Kidney (tissue), 14 donors: Measurements from ENCODE around the gene ELOVL1. TPM values are rescaled to one million over a fixed set of nuclear protein-coding genes. Genes with fewer than 3 reads are reported as not detected.

Experiments
- DNase-seq, 5 donors: peaks; one replicate each; pipeline ENCODE4 v3.0.0-alpha.2; 2013 to 2020
- FAIRE-seq: peaks from 2 replicates; lab custom pipeline; 2012; peaks lifted over from hg19 to GRCh38; lab: Jason Lieb, UNC
- H3K27ac ChIP-seq, 2 donors: one replicate each; pipeline ENCODE4 v1.7.0; 2013; ENCODE audit warnings: low read depth in 2 of 2, low read length in 2 of 2, inconsistent platforms in 1 of 2
- H3K27me3 ChIP-seq: one replicate; pipeline ENCODE4 v1.7.1; 2013; ENCODE audit warnings: low read length, inconsistent platforms; ENCODE audit not compliant: control insufficient read depth, insufficient read depth
- H3K36me3 ChIP-seq, 3 donors: one replicate each; pipeline versions ENCODE4 v1.7.0 to v1.7.1; 2013; ENCODE audit warnings: low read length in 3 of 3, control low read depth in 1 of 3, inconsistent platforms in 1 of 3; ENCODE audit not compliant: insufficient read depth in 3 of 3, control insufficient read depth in 2 of 3
- H3K4me1 ChIP-seq, 3 donors: one replicate each; pipeline versions ENCODE4 v1.7.0 to v1.7.1; 2013; ENCODE audit warnings: low read length in 3 of 3, inconsistent platforms in 1 of 3, low read depth in 1 of 3; ENCODE audit not compliant: control insufficient read depth in 2 of 3, insufficient read depth in 2 of 3
- H3K4me3 ChIP-seq, 3 donors: one replicate each; pipeline versions ENCODE4 v1.7.0 to v1.8.1; 2013; ENCODE audit warnings: low read length in 3 of 3, control low read depth in 1 of 3, inconsistent platforms in 1 of 3
- H3K9ac ChIP-seq, 3 donors: one replicate each; pipeline versions ENCODE4 v1.7.0 to v1.7.1; 2013; ENCODE audit warnings: low read length in 3 of 3, control low read depth in 1 of 3, inconsistent platforms in 1 of 3
- H3K9me3 ChIP-seq, 3 donors: one replicate each; pipeline versions ENCODE4 v1.7.0 to v1.7.1; 2013; ENCODE audit warnings: low read length in 3 of 3, control low read depth in 1 of 3, inconsistent platforms in 1 of 3; ENCODE audit not compliant: control insufficient read depth in 2 of 3, insufficient read depth in 1 of 3
- CTCF ChIP-seq: IDR thresholded peaks from 3 replicates; pipeline ENCODE4 v1.5.1; 2012; ENCODE audit warnings: mild to moderate bottlenecking, moderate library complexity, borderline replicate concordance; ENCODE audit not compliant: insufficient read depth; ENCODE audit errors: extremely low read depth
- intact Hi-C: fragments of 100-400 bp; cut with DNase I; formaldehyde crosslinking; loops from one replicate; pipeline ENCODE4 v1.11.1; 2022
- polyA plus RNA-seq: library from polyadenylated mRNA; stranded (reverse); fragments of 350-450 nt; fragmentation: Illumina TruSeq; extraction: RNeasy Lipid Tissue Mini Kit (QIAGEN cat#74804); gene quantifications from one replicate; pipeline ENCODE4 v1.2.3, GENCODE V29; 2014; ENCODE audit warnings: low read depth, low replicate concordance; ENCODE audit not compliant: insufficient read depth
- total RNA-seq: library from RNA; stranded (reverse); fragmentation: NEBNext Ultra II Directional; extraction: Animal tissue kit (Norgen Biotek cat#: 25700); gene quantifications from one replicate; pipeline ENCODE4 v1.2.1, GENCODE V29; 2021
- donor health status: control.
- donor health status: control.
- donor health status: control.
- donor health status: control.
- donor health status: control.
- donor health status: DM: yes; HTN: yes; CAD: no.
- donor health status: Normal renal cell carcinoma (clear cell type).

ELOVL1 gene
- total and polyA plus RNA-seq, 2 donors from 2014 or later = 85.1 to 86.0 TPM

- TF ChIP-seq CTCF = no peak
- H3K4me1 ChIP-seq = peaks cover 0 to 5% (median 0%) of the 10 kb centered on the region in 3 donors
- peak in 1 of 5 donors; percentile 27 for DNase-seq
- no peaks in the 10 kb centered on the region for H3K9me3 ChIP-seq
- FAIRE-seq = no peak
- H3K36me3 ChIP-seq = no peaks in the 10 kb centered on the region
- no peak overlapping the region for H3K9ac ChIP-seq
- intact Hi-C loops = no loop called here
- H3K27me3 ChIP-seq = no peaks in the 10 kb centered on the region
- H3K4me3 ChIP-seq = no peak overlapping the region
- H3K27ac ChIP-seq = no peak overlapping the region
Observed at GRCh38 chr1:43316738-43317520, 50.9 kb downstream of the ELOVL1 start.

GRCh38 chr1:43315963-43316737 lies 51.7 kb downstream of the ELOVL1 start:
- Histone ChIP-seq H3K4me3 (no peak overlapping the region), H3K36me3 (no peaks in the 10 kb centered on the region), H3K27ac (no peak overlapping the region), H3K9ac (no peak overlapping the region), H3K27me3 (no peaks in the 10 kb centered on the region), H3K9me3 (no peaks in the 10 kb centered on the region), H3K4me1 (peaks cover 0 to 5% (median 0%) of the 10 kb centered on the region in 3 donors)
- no peak for TF ChIP-seq CTCF
- FAIRE-seq (no peak), DNase-seq (peak in 1 of 5 donors; percentile 16)
- intact Hi-C loops = no loop called here

- Histone ChIP-seq H3K27me3 (no peaks in the 10 kb centered on the region), H3K9me3 (no peaks in the 10 kb centered on the region), H3K9ac (no peak overlapping the region), H3K36me3 (no peaks in the 10 kb centered on the region), H3K27ac (no peak overlapping the region), H3K4me1 (peaks cover 0 to 5% (median 0%) of the 10 kb centered on the region in 3 donors), H3K4me3 (no peak overlapping the region)
- intact Hi-C loops = no loop called here
- DNase-seq (no peak), FAIRE-seq (no peak)
- TF ChIP-seq CTCF = no peak
Observed at GRCh38 chr1:43315481-43315880, 52.3 kb downstream of the ELOVL1 start.
